GM19395 (cell line): ENCODE results near the gene ACTA2.

ENCODE experiments used
- ATAC-seq: cut with Tn5 transposase; IDR thresholded peaks from one replicate; pipeline ENCODE4 v1.9.1; 2021; ENCODE audit warnings: mild to moderate bottlenecking, moderate library complexity; ENCODE audit not compliant: unreplicated experiment

The ACTA2 gene

GRCh38 chr10:88896372-88896993 lies 56.1 kb downstream of the ACTA2 start:
- ATAC-seq = no peak

- no peak for ATAC-seq
These were observed 57.3 kb downstream of the ACTA2 start for GRCh38 chr10:88895250-88895649.

GRCh38 chr10:88893611-88894010 lies 59.0 kb downstream of the ACTA2 start:
- no peak for ATAC-seq

- no peak for ATAC-seq
These were observed 60.2 kb downstream of the ACTA2 start for GRCh38 chr10:88892222-88892967.

- ATAC-seq = no peak
These were observed 61.7 kb downstream of the ACTA2 start for GRCh38 chr10:88890681-88891381.

GRCh38 chr10:88889559-88890337 lies 62.8 kb downstream of the ACTA2 start:
- ATAC-seq = peak; percentile 76

- ATAC-seq = no peak
These were observed 63.6 kb downstream of the ACTA2 start for GRCh38 chr10:88888810-88889445.

GRCh38 chr10:88886557-88886956 lies 66.0 kb downstream of the ACTA2 start:
- ATAC-seq = peak; percentile 68
